Smooth muscle cell (in vitro differentiated cells): ENCODE measurements around the gene STK24. TPM values are rescaled to one million over a fixed set of nuclear protein-coding genes. Genes with fewer than 3 reads are reported as not detected.

Experiments
- DNase-seq: peaks from one replicate; lab custom pipeline; 2025; ENCODE audit not compliant: unreplicated experiment; lab: John Stamatoyannopoulos, UW
- H2AFZ ChIP-seq: fragments of 200-600 bp; sonication (generic); 2 replicates; pipeline ENCODE4 v1.6.0; 2016; ENCODE audit warnings: antibody characterized with exemption, low read depth, mild to moderate bottlenecking
- H3F3A ChIP-seq: fragments of 200-600 bp; sonication (generic); 2 replicates; pipeline ENCODE4 v1.6.0; 2017; ENCODE audit warnings: antibody characterized with exemption, low read depth
- H3K27ac ChIP-seq: fragments of 200-600 bp; sonication (generic); 2 replicates; pipeline ENCODE4 v1.5.1; 2016; ENCODE audit warnings: low read depth, mild to moderate bottlenecking
- H3K27me3 ChIP-seq: fragments of 200-600 bp; sonication (generic); 2 replicates; pipeline ENCODE4 v1.6.1; 2016; ENCODE audit warnings: low read depth, mild to moderate bottlenecking
- H3K36me3 ChIP-seq: fragments of 200-600 bp; sonication (generic); 2 replicates; pipeline ENCODE4 v1.5.1; 2016; ENCODE audit warnings: low read depth
- H3K4me1 ChIP-seq: fragments of 200-600 bp; sonication (generic); 2 replicates; pipeline ENCODE4 v1.5.1; 2016; ENCODE audit warnings: low read depth
- H3K4me2 ChIP-seq: fragments of 200-600 bp; sonication (generic); 2 replicates; pipeline ENCODE4 v1.6.0; 2016; ENCODE audit warnings: mild to moderate bottlenecking
- H3K4me3 ChIP-seq: fragments of 200-600 bp; sonication (generic); 2 replicates; pipeline ENCODE4 v1.5.1; 2016; ENCODE audit warnings: mild to moderate bottlenecking
- H3K79me2 ChIP-seq: fragments of 200-600 bp; sonication (generic); 2 replicates; pipeline ENCODE4 v1.6.0; 2016; ENCODE audit warnings: low read depth, mild to moderate bottlenecking
- H3K9ac ChIP-seq: fragments of 200-600 bp; sonication (generic); 2 replicates; pipeline ENCODE4 v1.6.0; 2016; ENCODE audit warnings: low read depth
- H3K9me3 ChIP-seq: fragments of 200-600 bp; sonication (generic); replicated peaks from 2 replicates; pipeline ENCODE4 v1.5.1; 2016; ENCODE audit warnings: low read depth
- H4K20me1 ChIP-seq: fragments of 200-600 bp; sonication (generic); 2 replicates; pipeline ENCODE4 v1.6.0; 2016; ENCODE audit warnings: low read depth
- CTCF ChIP-seq: fragments of 200-600 bp; sonication (generic); IDR thresholded peaks from 2 replicates; pipeline ENCODE4 v1.5.1; 2017; ENCODE audit warnings: borderline replicate concordance, mild to moderate bottlenecking, antibody characterized with exemption; ENCODE audit not compliant: insufficient read depth, poor library complexity, severe bottlenecking
- WGBS: methylation state at CpG from one replicate; pipeline ENCODE4 v1.1.7; 2016; ENCODE audit warnings: low lambda C conversion rate; 5-methylcytosine and 5-hydroxymethylcytosine counted together
- polyA plus RNA-seq: library from polyadenylated mRNA; unstranded; fragments of >200 nt; fragmentation: Nextera tagmentation; extraction: Ambion mirVana; gene quantifications from 2 replicates; pipeline ENCODE4 v1.2.1, GENCODE V29; 2016
- total RNA-seq: library from RNA; depleted of rRNA; stranded (reverse); fragments of >200 nt; gene quantifications from 2 replicates; pipeline ENCODE4 v1.2.3, GENCODE V29; 2014

STK24 gene
- total and polyA plus RNA-seq, 2 experiments from 2014 or later, result 80.2 to 89.1 TPM

DNA sequence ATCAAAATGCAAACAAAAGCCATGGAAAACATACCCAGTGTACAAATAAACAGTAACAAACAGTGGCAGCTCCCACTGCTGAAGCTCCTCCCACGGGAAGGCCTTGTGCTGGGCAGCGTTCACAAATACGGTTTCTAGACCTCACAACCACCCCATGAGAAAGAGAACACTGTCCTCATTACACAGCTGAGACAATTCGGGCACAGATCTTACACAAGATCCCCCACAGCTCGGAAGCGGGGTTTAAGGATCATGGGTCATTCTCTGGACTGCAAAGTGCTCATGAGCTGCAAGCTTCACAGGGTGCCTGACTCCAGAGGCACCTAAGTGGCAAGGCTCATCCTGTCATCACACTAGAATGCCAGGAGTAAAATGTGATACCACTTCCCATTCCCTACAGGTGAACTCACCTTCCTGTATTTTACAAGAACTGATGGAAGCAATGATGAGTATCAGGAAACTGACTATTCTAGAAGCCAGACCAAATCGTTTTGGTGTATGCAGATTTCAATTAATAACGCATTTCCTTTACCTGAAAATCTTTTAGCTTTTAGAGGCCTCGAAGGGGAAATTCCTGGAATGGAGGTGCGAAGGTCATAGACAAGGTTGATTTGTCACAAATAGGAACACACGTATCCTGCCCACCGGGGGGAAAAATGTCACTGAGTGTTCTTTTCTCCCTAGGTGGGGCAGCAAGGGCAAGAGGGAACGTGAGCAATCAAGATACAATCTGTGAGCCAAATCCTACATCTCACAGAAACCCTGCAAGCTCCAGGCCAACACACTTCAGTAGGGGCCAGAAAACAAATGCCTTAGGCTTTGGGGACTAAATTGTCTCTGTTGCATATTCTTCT is 41.2 kb downstream of the STK24 start:
- WGBS, result 87% methylated on average over 13 of the region's 13 CpGs
- Histone ChIP-seq H3K4me3 (no peak overlapping the region), H3K36me3 (no peaks in the 10 kb centered on the region), H3F3A (no peaks in the 10 kb centered on the region), H4K20me1 (peaks cover 100% of the 10 kb centered on the region), H2AFZ (no peak overlapping the region), H3K27ac (no peak overlapping the region), H3K9ac (no peak overlapping the region), H3K4me2 (no peak overlapping the region), H3K4me1 (peaks cover 1% of the 10 kb centered on the region), H3K79me2 (peaks cover 100% of the 10 kb centered on the region), H3K9me3 (no peaks in the 10 kb centered on the region), H3K27me3 (no peaks in the 10 kb centered on the region)
- TF ChIP-seq CTCF, result no peak
- DNase-seq, result no peak

GRCh38 chr13:98534821-98535220 is 42.1 kb downstream of the STK24 start:
- H3K4me3 ChIP-seq, result no peak overlapping the region
- H3K27me3 ChIP-seq, result no peaks in the 10 kb centered on the region
- DNase-seq, result no peak
- TF ChIP-seq CTCF, result no peak
- H4K20me1 ChIP-seq, result peaks cover 100% of the 10 kb centered on the region
- 92% methylated on average over 7 of the region's 7 CpGs for WGBS
- no peak overlapping the region for H3K4me2 ChIP-seq
- no peaks in the 10 kb centered on the region for H3K9me3 ChIP-seq
- H3K4me1 ChIP-seq, result no peaks in the 10 kb centered on the region
- H3F3A ChIP-seq, result no peaks in the 10 kb centered on the region
- no peak overlapping the region for H3K27ac ChIP-seq
- H3K79me2 ChIP-seq, result peaks cover 100% of the 10 kb centered on the region
- H3K36me3 ChIP-seq, result no peaks in the 10 kb centered on the region
- H2AFZ ChIP-seq, result no peak overlapping the region
- no peak overlapping the region for H3K9ac ChIP-seq

GRCh38 chr13:98533912-98534311 is 43.0 kb downstream of the STK24 start:
- no peak overlapping the region for H2AFZ ChIP-seq
- 96% methylated on average over 9 of the region's 9 CpGs for WGBS
- H3K36me3 ChIP-seq, result no peaks in the 10 kb centered on the region
- no peak overlapping the region for H3K4me2 ChIP-seq
- TF ChIP-seq CTCF, result no peak
- no peak overlapping the region for H3K4me3 ChIP-seq
- H3K4me1 ChIP-seq, result no peaks in the 10 kb centered on the region
- DNase-seq, result no peak
- no peak overlapping the region for H3K27ac ChIP-seq
- no peaks in the 10 kb centered on the region for H3K27me3 ChIP-seq
- peaks cover 100% of the 10 kb centered on the region for H3K79me2 ChIP-seq
- H3F3A ChIP-seq, result no peaks in the 10 kb centered on the region
- peaks cover 100% of the 10 kb centered on the region for H4K20me1 ChIP-seq
- H3K9me3 ChIP-seq, result no peaks in the 10 kb centered on the region
- no peak overlapping the region for H3K9ac ChIP-seq

- no peaks in the 10 kb centered on the region for H3K36me3 ChIP-seq
- H3K27ac ChIP-seq, result no peak overlapping the region
- H3K4me3 ChIP-seq, result no peak overlapping the region
- H3K27me3 ChIP-seq, result no peaks in the 10 kb centered on the region
- H3K9ac ChIP-seq, result no peak overlapping the region
- TF ChIP-seq CTCF, result no peak
- H3K79me2 ChIP-seq, result peaks cover 100% of the 10 kb centered on the region
- peaks cover 100% of the 10 kb centered on the region for H4K20me1 ChIP-seq
- H3K4me2 ChIP-seq, result no peak overlapping the region
- H3K4me1 ChIP-seq, result no peaks in the 10 kb centered on the region
- no peaks in the 10 kb centered on the region for H3K9me3 ChIP-seq
- 94% methylated on average over 3 of the region's 3 CpGs for WGBS
- H2AFZ ChIP-seq, result no peak overlapping the region
- DNase-seq, result no peak
- no peaks in the 10 kb centered on the region for H3F3A ChIP-seq
These were observed 44.7 kb downstream of the STK24 start for GRCh38 chr13:98532254-98532653.
